ENCODE results near the gene SCYGR3.

The SCYGR3 gene

GRCh38 chr2:227614740-227615139, at the start of gene SCYGR3:
Gene SCYGR3 (minus strand): TSS chr2:227614840. CDS start chr2:227614840, 0 bp downstream.
- no peak for DNase-seq

- DNase-seq, result no peak
Observed at GRCh38 chr2:227661827-227662226, 47.2 kb upstream of the SCYGR3 start.

- DNase-seq, result no peak
Observed at GRCh38 chr2:227661025-227661649, 46.5 kb upstream of the SCYGR3 start.

GRCh38 chr2:227657199-227657845, 42.7 kb upstream of the SCYGR3 start:
- DNase-seq, result peak; percentile 22

GRCh38 chr2:227655454-227655853, 40.8 kb upstream of the SCYGR3 start:
- peak; percentile 89 for DNase-seq

GRCh38 chr2:227654426-227654825, 39.8 kb upstream of the SCYGR3 start:
- DNase-seq, result no peak

- DNase-seq, result peak; percentile 34
Observed at GRCh38 chr2:227653419-227653818, 38.8 kb upstream of the SCYGR3 start.

GRCh38 chr2:227643990-227644551, 29.4 kb upstream of the SCYGR3 start:
- no peak for DNase-seq

GRCh38 chr2:227642656-227643055, 28.0 kb upstream of the SCYGR3 start:
- peak; percentile 7 for DNase-seq

GRCh38 chr2:227634201-227634600, 19.6 kb upstream of the SCYGR3 start:
- DNase-seq, result no peak

- no peak for DNase-seq
Observed at GRCh38 chr2:227632827-227633226, 18.2 kb upstream of the SCYGR3 start.

GRCh38 chr2:227630322-227630721, 15.7 kb upstream of the SCYGR3 start:
- no peak for DNase-seq

- DNase-seq, result no peak
Observed at GRCh38 chr2:227629435-227629834, 14.8 kb upstream of the SCYGR3 start.

GRCh38 chr2:227627769-227628168, 13.1 kb upstream of the SCYGR3 start:
- no peak for DNase-seq

- no peak for DNase-seq
Observed at GRCh38 chr2:227626580-227627151, 12.0 kb upstream of the SCYGR3 start.

- no peak for DNase-seq
Observed at GRCh38 chr2:227625420-227625819, 10.8 kb upstream of the SCYGR3 start.

- peak; percentile 74 for DNase-seq
Observed at GRCh38 chr2:227623226-227623625, 8.6 kb upstream of the SCYGR3 start.

GRCh38 chr2:227617316-227618230, 2.9 kb upstream of the SCYGR3 start, which contains the start of gene SCYGR4:
Gene SCYGR4 (plus strand): TSS chr2:227617498. CDS start chr2:227617498, 0 bp downstream.
- no peak for DNase-seq

- DNase-seq, result no peak
Observed at GRCh38 chr2:227616631-227617030, 2.0 kb upstream of the SCYGR3 start.

- no peak for DNase-seq
Observed at GRCh38 chr2:227615906-227616305, 1.3 kb upstream of the SCYGR3 start.

GRCh38 chr2:227615181-227615580, 541 bp upstream of the SCYGR3 start:
- no peak for DNase-seq

- DNase-seq, result no peak
Observed at GRCh38 chr2:227614246-227614645, 394 bp downstream of the SCYGR3 start.

GRCh38 chr2:227613272-227613660, 1.4 kb downstream of the SCYGR3 start:
- DNase-seq, result no peak

All from fibroblast of skin of right biceps (primary cell).